GM18498 (cell line): Measurements from ENCODE around the gene COX10.
"Not testable (repeated sequence)": the region's sequence is repeated elsewhere in the genome, so short reads cannot be mapped to it uniquely, and the experiment has no call there.

Experiments
- ATAC-seq: cut with Tn5 transposase; IDR thresholded peaks from one replicate; pipeline ENCODE4 v1.9.1; 2021; ENCODE audit warnings: mild to moderate bottlenecking, moderate library complexity; ENCODE audit not compliant: unreplicated experiment

The COX10 gene

GRCh38 chr17:14118951-14119350, 49.6 kb downstream of the COX10 start:
- ATAC-seq, result peak; percentile 69

GRCh38 chr17:14119546-14119945, 50.2 kb downstream of the COX10 start:
- no peak for ATAC-seq

- ATAC-seq, result no peak
Observed at GRCh38 chr17:14121952-14122351, 52.6 kb downstream of the COX10 start.

GRCh38 chr17:14123619-14124278, 54.4 kb downstream of the COX10 start:
- peak; percentile 64 for ATAC-seq

GRCh38 chr17:14124854-14125253, 55.5 kb downstream of the COX10 start:
- no peak for ATAC-seq

- ATAC-seq, result no peak
Observed at GRCh38 chr17:14125518-14126137, 56.3 kb downstream of the COX10 start.

GRCh38 chr17:14133104-14133503, 63.8 kb downstream of the COX10 start:
- ATAC-seq, result no peak

- ATAC-seq, result no peak
Observed at GRCh38 chr17:14134456-14134855, 65.2 kb downstream of the COX10 start.

GRCh38 chr17:14135906-14136590, 66.7 kb downstream of the COX10 start:
- ATAC-seq, result no peak

GRCh38 chr17:14138649-14139048, 69.3 kb downstream of the COX10 start:
- ATAC-seq, result no peak

GRCh38 chr17:14143688-14144087, 74.4 kb downstream of the COX10 start:
- no peak for ATAC-seq

GRCh38 chr17:14144508-14144907, 75.2 kb downstream of the COX10 start:
- ATAC-seq, result no peak

GRCh38 chr17:14149751-14150150, 80.4 kb downstream of the COX10 start:
- no peak for ATAC-seq

- no peak for ATAC-seq
Observed at GRCh38 chr17:14150619-14151018, 81.3 kb downstream of the COX10 start.

GRCh38 chr17:14152721-14153120, 83.4 kb downstream of the COX10 start:
- no peak for ATAC-seq

GRCh38 chr17:14153374-14153773, 84.1 kb downstream of the COX10 start:
- ATAC-seq, result no peak

- no peak for ATAC-seq
Observed at GRCh38 chr17:14156689-14157088, 87.4 kb downstream of the COX10 start.

GRCh38 chr17:14157822-14158221, 88.5 kb downstream of the COX10 start:
- no peak for ATAC-seq

GRCh38 chr17:14158707-14159106, 89.4 kb downstream of the COX10 start:
- ATAC-seq, result no peak

- no peak for ATAC-seq
Observed at GRCh38 chr17:14161419-14161818, 92.1 kb downstream of the COX10 start.

- no peak for ATAC-seq
Observed at GRCh38 chr17:14165616-14166015, 96.3 kb downstream of the COX10 start.

- ATAC-seq, result not testable (repeated sequence)
Observed at GRCh38 chr17:14167831-14168230, 98.5 kb downstream of the COX10 start.
